AG10803 (cell line): ENCODE measurements around the gene GPBP1L1.

Source experiments
- DNase-seq: peaks from one replicate; pipeline ENCODE4 v3.0.0; 2010; ENCODE audit warnings: low read depth
- H3K4me3 ChIP-seq: 2 replicates; pipeline ENCODE4 v1.5.1; 2011; ENCODE audit warnings: mild to moderate bottlenecking, low read length, control low read depth
- CTCF ChIP-seq: conservative IDR thresholded peaks from 2 replicates; pipeline ENCODE4 v1.5.1; 2011; ENCODE audit warnings: mild to moderate bottlenecking, low read length, control low read depth, inconsistent platforms

GPBP1L1 gene

GRCh38 chr1:45620588-45621500 lies 65.5 kb downstream of the GPBP1L1 start:
- H3K4me3 ChIP-seq = no peak overlapping the region
- no peak for TF ChIP-seq CTCF
- no peak for DNase-seq

GRCh38 chr1:45619149-45619921 lies 67.0 kb downstream of the GPBP1L1 start:
- no peak for DNase-seq
- no peak overlapping the region for H3K4me3 ChIP-seq
- no peak for TF ChIP-seq CTCF

GRCh38 chr1:45617618-45618017 lies 68.7 kb downstream of the GPBP1L1 start:
- TF ChIP-seq CTCF = no peak
- no peak overlapping the region for H3K4me3 ChIP-seq
- DNase-seq = no peak

- TF ChIP-seq CTCF = no peak
- H3K4me3 ChIP-seq = no peak overlapping the region
- DNase-seq = no peak
Measured at GRCh38 chr1:45615885-45616284, 70.4 kb downstream of the GPBP1L1 start.

- no peak for DNase-seq
- TF ChIP-seq CTCF = no peak
- H3K4me3 ChIP-seq = no peak overlapping the region
Measured at GRCh38 chr1:45612941-45613579, 73.3 kb downstream of the GPBP1L1 start.

- DNase-seq = no peak
- no peak for TF ChIP-seq CTCF
- no peak overlapping the region for H3K4me3 ChIP-seq
Measured at GRCh38 chr1:45610589-45611226, 75.6 kb downstream of the GPBP1L1 start.
